ENCODE results near the gene AVPR2. TPM values are rescaled to one million over a fixed set of nuclear protein-coding genes. Genes with fewer than 3 reads are reported as not detected.

The AVPR2 gene
- total and polyA plus RNA-seq, 9 of the 15 experiments (the other 6 are each of a cell fraction or from before 2014, with no cell fraction given), result not detected

- Histone ChIP-seq H2AFZ (ENCODE audit: low read depth, low read length) (peak within 1 kb of the TSS; percentile 74), H3K36me3 (ENCODE audit: control insufficient read depth, insufficient read depth, low read length) (peaks cover 26% of the 10 kb centered on the region), H3K79me2 (ENCODE audit: control insufficient read depth, insufficient read depth, low read length) (peaks cover 47% of the 10 kb centered on the region), H3K9me1 (ENCODE audit: control insufficient read depth, insufficient read depth, low read length) (no peaks in the 10 kb centered on the region), H3K9me3 (replicated peaks; ENCODE audit: control insufficient read depth, insufficient read depth, low read depth, low read length) (no peaks in the 10 kb centered on the region), H3K27me3 (ENCODE audit: control insufficient read depth in 2 of 2, insufficient read depth in 2 of 2, low read length in 2 of 2) (no peaks in the 10 kb centered on the region), H3K4me3 (peak within 1 kb of the TSS; percentile 58), H3K9ac (ENCODE audit: insufficient read depth in 1 of 2, low read depth in 2 of 2, low read length in 2 of 2) (peak within 1 kb of the TSS; percentile 93 to 96), H3K4me2 (ENCODE audit: insufficient read depth, low read length) (peak within 1 kb of the TSS; percentile 97), H3K4me1 (replicated peaks in 1 of 2; ENCODE audit: control insufficient read depth in 2 of 2, insufficient read depth in 2 of 2, low read length in 2 of 2) (peaks cover 27 to 70% of the 10 kb centered on the region in 2 experiments; a peak in 4 of 5 replicates), H4K20me1 (replicated peaks; ENCODE audit: control insufficient read depth, insufficient read depth, low read length) (no peaks in the 10 kb centered on the region), H3K27ac (ENCODE audit: extremely low read depth, low read depth, low read length) (peak within 1 kb of the TSS; percentile 98)
- DNase-seq (ENCODE audit: extremely low read depth in 1 of 4, low spot score in 3 of 4) (peak; percentile 69 to 76 (median 73)), FAIRE-seq (no peak), ATAC-seq (peak; percentile 19)
- POLR2A ChIA-PET, result interaction anchor here (0.6 to 2.3 kb wide), 18 partner anchors 8 to 486 kb away, joined by 3 to 9 read pairs (median 4); partner anchors contain the start of genes IDH3G, NAA10, RENBP and SSR4
- intact Hi-C loops (cut with micrococcal nuclease), result loop anchor here (5.0 kb wide), 1 partner anchor 159 kb away; no protein-coding TSS in a partner anchor
- CTCF ChIA-PET (ENCODE audit: low intra/inter-chr PET ratio), result no interaction called here
- TSS peak; percentile 100 for BruUV-seq (replicated peaks)
- in situ Hi-C loops (cut with MboI), result no loop called here
- 2% methylated on average over 18 of the region's 59 CpGs for WGBS (ENCODE audit: insufficient coverage, low coverage, missing lambda C conversion rate)
- peak in 1 of 3 experiments; percentile 7; a peak in 1 of 6 replicates for TF ChIP-seq CTCF (IDR thresholded peaks at IDR 0.05 in 2 of 3, conservative IDR thresholded peaks at IDR 0.05 in 1 of 3; ENCODE audit: insufficient read depth in 2 of 3, low read depth in 1 of 3, low read length in 3 of 3)
- no peak for TF ChIP-seq ZC3H11A (IDR thresholded peaks at IDR 0.05; ENCODE audit: low read depth, low read length)
- TF ChIP-seq ZBTB7A (IDR thresholded peaks at IDR 0.05; ENCODE audit: borderline replicate concordance, control insufficient read depth, low read depth, low read length), result peak; percentile 51; the same call in 1 of the 2 replicates
- TF ChIP-seq FOXK2 (conservative IDR thresholded peaks at IDR 0.05 in 1 of 2, IDR thresholded peaks at IDR 0.05 in 1 of 2; ENCODE audit: low read depth in 2 of 2), result no peak
- TF ChIP-seq PBX2 (CRISPR knock-in tag; IDR thresholded peaks at IDR 0.05; ENCODE audit: low read depth), result no peak
- no peak for TF ChIP-seq PBX2 (tag; conservative IDR thresholded peaks at IDR 0.05; ENCODE audit: low read depth)
- no peak for TF ChIP-seq GABPA (tag; conservative IDR thresholded peaks at IDR 0.05; ENCODE audit: low read depth)
- no peak for TF ChIP-seq RBBP5 (IDR thresholded peaks at IDR 0.05; ENCODE audit: borderline replicate concordance, insufficient read depth, low read length, poor library complexity, severe bottlenecking)
- TF ChIP-seq PCBP2 (IDR thresholded peaks at IDR 0.05; ENCODE audit: low read depth, low read length, poor library complexity, severe bottlenecking), result no peak
- TF ChIP-seq ZNF740 (CRISPR knock-in tag; IDR thresholded peaks at IDR 0.05), result 0 out of 2 replicates have a peak, but pooled peaks have one; percentile 11
- TF ChIP-seq ZNF740 (tag; IDR thresholded peaks at IDR 0.05), result no peak
- peak; percentile 70 for TF ChIP-seq ZNF316 (IDR thresholded peaks at IDR 0.05)
- no peak for TF ChIP-seq KDM1A (IDR thresholded peaks at IDR 0.05)
- 0 out of 2 replicates have a peak, but pooled peaks have one; percentile 63 for TF ChIP-seq ZNF57 (CRISPR knock-in tag; IDR thresholded peaks at IDR 0.05)
Measured at GRCh38 chrX:153925739-153926551, 21.5 kb downstream of the AVPR2 start, which contains the start of gene ARHGAP4. ARHGAP4 (minus strand) TSS chrX:153926264; CDS start chrX:153926202, 62 bp downstream.

Measured in K562 (cell line).